DND-41 (cell line): Measurements from ENCODE around the gene UPB1.

ENCODE experiments used
- ATAC-seq: fragments of 200-7000 bp; cut with Tn5 transposase; 3 replicates; pipeline ENCODE4 v1.9.1; 2021; ENCODE audit warnings: low read depth; ENCODE audit not compliant: insufficient read depth
- DNase-seq: peaks from one replicate; pipeline ENCODE4 v3.0.0-alpha.2; 2020
- H2AFZ ChIP-seq: 2 replicates; pipeline ENCODE4 v1.6.0; 2012; ENCODE audit warnings: low read depth, low read length
- H3K27ac ChIP-seq: 2 replicates; pipeline ENCODE4 v1.5.1; 2012; ENCODE audit warnings: low read length, inconsistent platforms
- H3K27me3 ChIP-seq: fragments of 200-600 bp; sonication (generic); 2 replicates; pipeline ENCODE4 v1.6.0; 2012; ENCODE audit warnings: low read length, mild to moderate bottlenecking, inconsistent platforms; ENCODE audit not compliant: insufficient read depth, poor library complexity
- H3K36me3 ChIP-seq: 2 replicates; pipeline ENCODE4 v1.5.1; 2012; ENCODE audit warnings: low read length, inconsistent platforms; ENCODE audit not compliant: insufficient read depth
- H3K4me1 ChIP-seq: 2 replicates; pipeline ENCODE4 v1.5.1; 2012; ENCODE audit warnings: mild to moderate bottlenecking, low read length; ENCODE audit not compliant: insufficient read depth
- H3K4me2 ChIP-seq: 2 replicates; pipeline ENCODE4 v1.6.0; 2012; ENCODE audit warnings: mild to moderate bottlenecking, moderate library complexity, low read length, inconsistent platforms; ENCODE audit not compliant: insufficient read depth
- H3K4me3 ChIP-seq, 2 experiments: fragments of 200-600 bp in 1 of 2; shearing (Covaris generic) in 1 of 2; 2 replicates each; pipeline ENCODE4 v1.5.1; 2012 to 2016; ENCODE audit warnings: inconsistent platforms in 2 of 2, low read length in 2 of 2, mild to moderate bottlenecking in 2 of 2, low read depth in 1 of 2, moderate library complexity in 1 of 2
- H3K79me2 ChIP-seq: 2 replicates; pipeline ENCODE4 v1.6.0; 2012; ENCODE audit warnings: low read length, inconsistent platforms; ENCODE audit not compliant: insufficient read depth
- H3K9ac ChIP-seq: 2 replicates; pipeline ENCODE4 v1.6.0; 2012; ENCODE audit warnings: low read depth, mild to moderate bottlenecking, inconsistent platforms, low read length, moderate library complexity
- H3K9me3 ChIP-seq: 2 replicates; pipeline ENCODE4 v1.5.1; 2012; ENCODE audit warnings: low read length, moderate library complexity, mild to moderate bottlenecking, inconsistent platforms; ENCODE audit not compliant: insufficient read depth, severe bottlenecking
- H4K20me1 ChIP-seq: 2 replicates; pipeline ENCODE4 v1.6.0; 2012; ENCODE audit warnings: low read length; ENCODE audit not compliant: insufficient read depth
- CTCF ChIP-seq: IDR thresholded peaks from 2 replicates; pipeline ENCODE4 v1.5.1; 2012; ENCODE audit warnings: borderline replicate concordance, low read length, moderate library complexity, mild to moderate bottlenecking; ENCODE audit not compliant: poor library complexity, severe bottlenecking; ENCODE audit errors: extremely low read depth
- EZH2 ChIP-seq: IDR thresholded peaks from 3 replicates; pipeline ENCODE4 v1.6.1; 2012; ENCODE audit warnings: borderline replicate concordance, low read depth, mild to moderate bottlenecking, moderate library complexity, low read length, inconsistent platforms; ENCODE audit not compliant: severe bottlenecking

UPB1 gene

GRCh38 chr22:24565077-24565476 is 69.9 kb downstream of the UPB1 start:
- TF ChIP-seq EZH2 (no peak), CTCF (no peak)
- no peak overlapping the region for H3K4me3 ChIP-seq
- no peaks in the 10 kb centered on the region for H3K9me3 ChIP-seq
- DNase-seq (no peak), ATAC-seq (no peak)
- H3K36me3 ChIP-seq, result peaks cover 84% of the 10 kb centered on the region
- peaks cover 80% of the 10 kb centered on the region for H4K20me1 ChIP-seq
- H3K27ac ChIP-seq, result no peak overlapping the region
- H3K4me2 ChIP-seq, result no peak overlapping the region
- H3K9ac ChIP-seq, result no peak overlapping the region
- peaks cover 92% of the 10 kb centered on the region for H3K79me2 ChIP-seq
- H3K27me3 ChIP-seq, result no peaks in the 10 kb centered on the region
- H2AFZ ChIP-seq, result no peak overlapping the region
- peaks cover 24% of the 10 kb centered on the region; the same call in 1 of the 2 replicates for H3K4me1 ChIP-seq

- 0 out of 2 replicates have a peak, but pooled peaks cover 12% of the 10 kb centered on the region for H3K4me1 ChIP-seq
Measured at GRCh38 chr22:24566899-24567511, 71.9 kb downstream of the UPB1 start.

GRCh38 chr22:24567668-24568067 is 72.5 kb downstream of the UPB1 start:
- no peak overlapping the region for H3K4me2 ChIP-seq
- no peak overlapping the region for H3K9ac ChIP-seq
- ATAC-seq, result no peak
- no peak overlapping the region for H3K4me3 ChIP-seq
- H3K9me3 ChIP-seq, result no peaks in the 10 kb centered on the region
- H4K20me1 ChIP-seq, result peaks cover 71% of the 10 kb centered on the region
- peaks cover 93% of the 10 kb centered on the region for H3K36me3 ChIP-seq
- no peak overlapping the region for H2AFZ ChIP-seq
- DNase-seq, result no peak
- TF ChIP-seq CTCF (no peak), EZH2 (no peak)
- 0 out of 2 replicates have a peak, but pooled peaks cover 12% of the 10 kb centered on the region for H3K4me1 ChIP-seq
- H3K27ac ChIP-seq, result no peak overlapping the region
- H3K27me3 ChIP-seq, result no peaks in the 10 kb centered on the region
- H3K79me2 ChIP-seq, result peaks cover 69% of the 10 kb centered on the region

More at GRCh38 chr22:24566899-24567511, 71.9 kb downstream of the UPB1 start:
- ATAC-seq, result no peak
- no peak overlapping the region for H3K4me2 ChIP-seq
- H3K79me2 ChIP-seq, result peaks cover 74% of the 10 kb centered on the region
- DNase-seq, result no peak
- H4K20me1 ChIP-seq, result peaks cover 75% of the 10 kb centered on the region
- no peak overlapping the region for H3K9ac ChIP-seq
- TF ChIP-seq EZH2 (no peak), CTCF (no peak)
- no peaks in the 10 kb centered on the region for H3K27me3 ChIP-seq
- no peak overlapping the region for H2AFZ ChIP-seq
- H3K9me3 ChIP-seq, result no peaks in the 10 kb centered on the region
- H3K36me3 ChIP-seq, result peaks cover 91% of the 10 kb centered on the region
- no peak overlapping the region for H3K27ac ChIP-seq
- H3K4me3 ChIP-seq, result no peak overlapping the region
